SH-SY5Y (cell line): ENCODE measurements around the gene SYNE4.

Source experiments
- GATA2 ChIP-seq: IDR thresholded peaks from 2 replicates; pipeline ENCODE4 v1.6.1; 2011; ENCODE audit warnings: mild to moderate bottlenecking, low read depth, low read length
- GATA3 ChIP-seq: IDR thresholded peaks from 2 replicates; pipeline ENCODE4 v1.6.1; 2011; ENCODE audit warnings: low read depth, mild to moderate bottlenecking, low read length, moderate library complexity

GRCh38 chr19:36046443-36047050 lies 37.9 kb upstream of the SYNE4 start:
- no peak for TF ChIP-seq GATA2
- no peak for TF ChIP-seq GATA3
